SW 1271 (cell line): ENCODE measurements around the gene GABRA4.

Experiments
- DNase-seq, 2 experiments: peaks; one replicate each; lab custom pipeline; 2025; lab: John Stamatoyannopoulos, UW

GABRA4 gene

GRCh38 chr4:46979283-46979682, 14.1 kb downstream of the GABRA4 start:
- DNase-seq, result no peak

GRCh38 chr4:46977245-46977644, 16.1 kb downstream of the GABRA4 start:
- no peak for DNase-seq

GRCh38 chr4:46975812-46976553, 17.4 kb downstream of the GABRA4 start:
- no peak for DNase-seq

GRCh38 chr4:46974891-46975543, 18.4 kb downstream of the GABRA4 start:
- DNase-seq, result no peak

- DNase-seq, result no peak
These were observed 24.5 kb downstream of the GABRA4 start for GRCh38 chr4:46968847-46969246.

- DNase-seq, result no peak
These were observed 25.8 kb downstream of the GABRA4 start for GRCh38 chr4:46967631-46968030.

- no peak for DNase-seq
These were observed 34.5 kb downstream of the GABRA4 start for GRCh38 chr4:46958742-46959488.

GRCh38 chr4:46956451-46956850, 36.9 kb downstream of the GABRA4 start:
- DNase-seq, result no peak

GRCh38 chr4:46955601-46956000, 37.8 kb downstream of the GABRA4 start:
- DNase-seq, result no peak

GRCh38 chr4:46954643-46955042, 38.7 kb downstream of the GABRA4 start:
- no peak for DNase-seq

GRCh38 chr4:46953564-46953963, 39.8 kb downstream of the GABRA4 start:
- DNase-seq, result no peak

- DNase-seq, result no peak
These were observed 40.9 kb downstream of the GABRA4 start for GRCh38 chr4:46952451-46952850.

- DNase-seq, result no peak
These were observed 42.6 kb downstream of the GABRA4 start for GRCh38 chr4:46950826-46951225.

- no peak for DNase-seq
These were observed 43.6 kb downstream of the GABRA4 start for GRCh38 chr4:46949822-46950221.

GRCh38 chr4:46947541-46947940, 45.8 kb downstream of the GABRA4 start:
- DNase-seq, result no peak

GRCh38 chr4:46946919-46947536, 46.4 kb downstream of the GABRA4 start:
- no peak for DNase-seq

GRCh38 chr4:46945062-46945461, 48.3 kb downstream of the GABRA4 start:
- DNase-seq, result no peak

GRCh38 chr4:46944345-46944744, 49.0 kb downstream of the GABRA4 start:
- DNase-seq, result no peak

- DNase-seq, result peak in 1 of 2 experiments; percentile 20
These were observed 55.9 kb downstream of the GABRA4 start for GRCh38 chr4:46937493-46937892.

- DNase-seq, result no peak
These were observed 58.7 kb downstream of the GABRA4 start for GRCh38 chr4:46934726-46935125.

GRCh38 chr4:46933686-46934085, 59.7 kb downstream of the GABRA4 start:
- no peak for DNase-seq

- DNase-seq, result no peak
These were observed 61.4 kb downstream of the GABRA4 start for GRCh38 chr4:46931981-46932380.

GRCh38 chr4:46930891-46931290, 62.5 kb downstream of the GABRA4 start:
- no peak for DNase-seq
